Right atrium auricular region (tissue), 2 donors: ENCODE data around the gene JMJD8. TPM values are rescaled to one million over a fixed set of nuclear protein-coding genes. Genes with fewer than 3 reads are reported as not detected.

ENCODE experiments used
- DNase-seq: peaks from one replicate; pipeline ENCODE4 v3.0.0-alpha.2; 2019; ENCODE audit warnings: low spot score
- H3K27ac ChIP-seq, 2 donors: fragments of 200-600 bp; sonication (generic); 1 replicate in 1 of 2; 2 replicates in 1 of 2; pipeline ENCODE4 v1.5.1; 2016 to 2019
- H3K27me3 ChIP-seq, 2 donors: fragments of 200-600 bp; sonication (generic); one replicate each; pipeline versions ENCODE4 v1.5.1 to v1.6.0; 2017 to 2019
- H3K36me3 ChIP-seq: fragments of 200-600 bp; sonication (generic); one replicate; pipeline ENCODE4 v1.5.1; 2016
- H3K4me1 ChIP-seq, 2 donors: fragments of 200-600 bp; sonication (generic); one replicate each; pipeline versions ENCODE4 v1.5.1 to v1.6.0; 2017 to 2019
- H3K4me3 ChIP-seq, 2 donors: fragments of 200-600 bp; sonication (generic); 1 replicate in 1 of 2; 2 replicates in 1 of 2; pipeline ENCODE4 v1.5.1; 2017 to 2019; ENCODE audit warnings: mild to moderate bottlenecking in 1 of 2, moderate library complexity in 1 of 2
- H3K9me3 ChIP-seq, 2 donors: fragments of 200-600 bp; sonication (generic); one replicate each; pipeline ENCODE4 v1.5.1; 2019
- total RNA-seq, 2 donors: library from RNA; depleted of rRNA; stranded (reverse); fragments of >200 nt; gene quantifications; one replicate each; pipeline ENCODE4 v1.1.0, GENCODE V29; 2016
- TF ChIP-seq, protein P1 (sequence below), 2 donors: fragments of 200-600 bp; sonication (generic); IDR thresholded peaks; one replicate each; pipeline ENCODE4 v1.5.1; 2019; ENCODE audit warnings: antibody characterized with exemption in 2 of 2

The JMJD8 gene
- total RNA-seq, 2 donors from 2014 or later, result 76.4 to 82.1 TPM

- no peak for DNase-seq
- H3K36me3 ChIP-seq, result no peaks in the 10 kb centered on the region
- no peak overlapping the region for H3K4me3 ChIP-seq
- H3K9me3 ChIP-seq, result no peaks in the 10 kb centered on the region
- H3K27me3 ChIP-seq, result no peaks in the 10 kb centered on the region
- TF ChIP-seq, protein P1, sequence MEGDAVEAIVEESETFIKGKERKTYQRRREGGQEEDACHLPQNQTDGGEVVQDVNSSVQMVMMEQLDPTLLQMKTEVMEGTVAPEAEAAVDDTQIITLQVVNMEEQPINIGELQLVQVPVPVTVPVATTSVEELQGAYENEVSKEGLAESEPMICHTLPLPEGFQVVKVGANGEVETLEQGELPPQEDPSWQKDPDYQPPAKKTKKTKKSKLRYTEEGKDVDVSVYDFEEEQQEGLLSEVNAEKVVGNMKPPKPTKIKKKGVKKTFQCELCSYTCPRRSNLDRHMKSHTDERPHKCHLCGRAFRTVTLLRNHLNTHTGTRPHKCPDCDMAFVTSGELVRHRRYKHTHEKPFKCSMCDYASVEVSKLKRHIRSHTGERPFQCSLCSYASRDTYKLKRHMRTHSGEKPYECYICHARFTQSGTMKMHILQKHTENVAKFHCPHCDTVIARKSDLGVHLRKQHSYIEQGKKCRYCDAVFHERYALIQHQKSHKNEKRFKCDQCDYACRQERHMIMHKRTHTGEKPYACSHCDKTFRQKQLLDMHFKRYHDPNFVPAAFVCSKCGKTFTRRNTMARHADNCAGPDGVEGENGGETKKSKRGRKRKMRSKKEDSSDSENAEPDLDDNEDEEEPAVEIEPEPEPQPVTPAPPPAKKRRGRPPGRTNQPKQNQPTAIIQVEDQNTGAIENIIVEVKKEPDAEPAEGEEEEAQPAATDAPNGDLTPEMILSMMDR (IDR thresholded peaks at IDR 0.05), result no peak
- no peak overlapping the region for H3K27ac ChIP-seq
- peaks cover 0 to 56% of the 10 kb centered on the region in 2 donors for H3K4me1 ChIP-seq
Measured at GRCh38 chr16:723695-724094, 39.6 kb upstream of the JMJD8 start.

DNA sequence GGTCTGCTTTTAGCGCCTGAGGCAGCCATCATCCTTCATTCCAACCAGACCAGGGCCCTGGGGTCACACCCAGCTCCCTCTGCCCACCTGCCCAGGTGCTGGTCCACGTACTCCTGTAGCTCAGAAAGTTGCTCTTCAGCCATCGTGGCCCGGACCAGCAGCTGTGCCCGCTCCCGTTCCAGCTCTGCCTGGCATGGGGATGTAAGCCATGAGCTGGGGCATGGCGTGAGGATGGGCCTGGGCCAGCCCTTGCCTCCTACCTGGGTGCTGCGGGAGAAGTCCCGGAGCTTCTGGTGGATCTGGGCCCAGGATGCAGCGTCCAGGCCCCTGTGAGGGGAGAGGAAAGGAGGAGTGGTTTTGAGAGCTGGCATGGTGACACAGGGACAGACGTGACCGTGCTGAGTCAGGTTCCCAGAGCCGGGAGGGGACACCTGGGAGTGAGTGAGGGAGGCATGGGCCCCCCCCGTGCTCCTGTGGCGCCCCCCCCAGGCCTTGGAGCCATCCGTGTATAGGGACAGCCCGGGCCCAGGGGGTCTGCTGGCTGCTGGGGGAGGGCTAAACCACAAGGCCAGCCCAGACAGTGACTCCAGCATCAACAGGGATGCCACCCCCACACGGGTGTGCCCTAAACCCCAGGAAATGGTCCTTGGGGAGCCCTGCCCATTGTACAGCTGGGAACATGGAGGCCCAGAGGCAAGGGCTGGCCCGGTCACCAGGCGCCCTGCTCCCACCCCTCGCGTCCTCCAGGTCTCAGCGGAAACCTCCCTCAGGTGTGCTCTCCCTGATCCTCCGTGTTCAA, 38.9 kb upstream of the JMJD8 start:
- TF ChIP-seq, protein P1 (IDR thresholded peaks at IDR 0.05), result no peak
- Histone ChIP-seq H3K4me3 (no peak overlapping the region), H3K27ac (no peak overlapping the region), H3K36me3 (no peaks in the 10 kb centered on the region), H3K27me3 (no peaks in the 10 kb centered on the region), H3K9me3 (no peaks in the 10 kb centered on the region), H3K4me1 (peaks cover 0 to 50% of the 10 kb centered on the region in 2 donors)
- DNase-seq, result no peak

DNA sequence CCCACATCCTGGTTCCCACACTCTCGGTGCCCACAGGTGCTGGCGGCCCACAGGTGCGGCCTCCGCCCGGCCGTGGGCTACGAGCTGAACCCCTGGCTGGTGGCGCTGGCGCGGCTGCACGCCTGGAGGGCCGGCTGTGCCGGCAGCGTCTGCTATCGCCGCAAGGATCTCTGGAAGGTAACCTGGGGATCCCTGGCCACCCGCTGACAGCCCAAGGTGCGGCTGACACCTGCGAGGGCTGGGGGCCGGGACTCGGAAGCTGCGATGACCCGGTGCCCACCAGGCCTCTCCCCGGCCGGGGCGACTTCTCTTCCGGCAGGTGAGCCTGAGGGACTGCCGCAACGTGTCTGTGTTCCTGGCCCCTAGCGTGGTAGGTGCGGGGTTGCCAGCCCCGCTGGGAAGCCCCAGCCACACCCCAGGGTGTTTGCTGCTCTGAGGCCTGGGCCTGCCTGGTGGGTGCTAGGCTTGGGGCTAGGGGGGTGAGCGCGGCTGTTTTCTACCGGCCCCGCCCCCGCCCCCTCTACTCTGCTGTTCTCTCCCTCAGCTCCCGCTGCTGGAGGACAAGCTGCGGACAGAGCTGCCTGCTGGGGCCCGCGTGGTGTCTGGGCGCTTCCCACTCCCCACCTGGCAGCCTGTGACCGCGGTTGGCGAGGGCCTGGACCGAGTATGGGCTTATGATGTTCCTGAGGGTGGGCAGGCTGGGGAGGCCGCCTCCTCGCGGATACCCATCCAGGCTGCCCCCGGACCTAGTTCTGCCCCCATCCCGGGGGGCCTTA, 37.8 kb upstream of the JMJD8 start:
- peak overlapping the region; percentile 65 to 83 for H3K4me3 ChIP-seq
- peak overlapping the region; percentile 91 to 92 for H3K27ac ChIP-seq
- H3K36me3 ChIP-seq, result no peaks in the 10 kb centered on the region
- no peak for DNase-seq
- TF ChIP-seq, protein P1 (IDR thresholded peaks at IDR 0.05), result no peak
- H3K4me1 ChIP-seq, result peaks cover 0 to 43% of the 10 kb centered on the region in 2 donors
- H3K27me3 ChIP-seq, result no peaks in the 10 kb centered on the region
- no peaks in the 10 kb centered on the region for H3K9me3 ChIP-seq

GRCh38 chr16:720990-721764, 37.0 kb upstream of the JMJD8 start, which contains the start of gene ANTKMT:
TSS of gene ANTKMT (plus strand) at chr16:721146. CDS start at chr16:721275, 129 bp downstream.
- Histone ChIP-seq H3K9me3 (no peaks in the 10 kb centered on the region), H3K36me3 (no peaks in the 10 kb centered on the region), H3K4me1 (peaks cover 0 to 44% of the 10 kb centered on the region in 2 donors), H3K4me3 (peak within 1 kb of the TSS; percentile 65 to 83), H3K27ac (peak within 1 kb of the TSS; percentile 91 to 92), H3K27me3 (no peaks in the 10 kb centered on the region)
- DNase-seq, result no peak
- TF ChIP-seq, protein P1 (IDR thresholded peaks at IDR 0.05), result peak in 1 of 2 donors; percentile 19

GRCh38 chr16:720447-720989, 36.4 kb upstream of the JMJD8 start:
- Histone ChIP-seq H3K36me3 (no peaks in the 10 kb centered on the region), H3K27me3 (no peaks in the 10 kb centered on the region), H3K4me1 (peaks cover 0 to 49% of the 10 kb centered on the region in 2 donors), H3K27ac (peak overlapping the region; percentile 91 to 92), H3K4me3 (peak overlapping the region; percentile 65 to 83), H3K9me3 (no peaks in the 10 kb centered on the region)
- TF ChIP-seq, protein P1 (IDR thresholded peaks at IDR 0.05), result peak in 1 of 2 donors; percentile 27
- DNase-seq, result no peak
